Tibial nerve (tissue), 4 donors: Measurements from ENCODE around the gene MEGF10. TPM values are rescaled to one million over a fixed set of nuclear protein-coding genes. Genes with fewer than 3 reads are reported as not detected.

Experiments used
- DNase-seq, 2 donors: peaks; one replicate each; pipeline ENCODE4 v3.0.0-alpha.2; 2019; ENCODE audit warnings: low spot score in 2 of 2
- H3K27ac ChIP-seq, 4 donors: fragments of 200-600 bp; sonication (generic) in 3 of 4; one replicate each; pipeline ENCODE4 v1.5.1; 2017 to 2019; ENCODE audit warnings: mild to moderate bottlenecking in 1 of 4
- H3K27me3 ChIP-seq, 2 donors: fragments of 200-600 bp; sonication (generic) in 1 of 2; one replicate each; pipeline versions ENCODE4 v1.5.1 to v1.6.0; 2017 to 2019
- H3K36me3 ChIP-seq, 3 donors: fragments of 200-600 bp; sonication (generic); one replicate each; pipeline ENCODE4 v1.5.1; 2018 to 2019
- H3K4me1 ChIP-seq, 4 donors: fragments of 200-600 bp; sonication (generic) in 3 of 4; one replicate each; pipeline ENCODE4 v1.5.1; 2017 to 2019
- H3K4me3 ChIP-seq, 4 donors: fragments of 200-600 bp; sonication (generic) in 3 of 4; one replicate each; pipeline ENCODE4 v1.5.1; 2017 to 2019; ENCODE audit warnings: mild to moderate bottlenecking in 1 of 4, moderate library complexity in 1 of 4
- H3K9me3 ChIP-seq, 4 donors: fragments of 200-600 bp; sonication (generic) in 3 of 4; one replicate each; pipeline ENCODE4 v1.5.1; 2017 to 2019
- EP300 ChIP-seq, 2 donors: sonication (generic); formaldehyde crosslinking; IDR thresholded peaks; one replicate each; pipeline ENCODE4 v1.6.1; 2017; ENCODE audit warnings: antibody characterized with exemption in 2 of 2, mild to moderate bottlenecking in 1 of 2
- POLR2A ChIP-seq, 2 donors: fragments of 450-650 bp; IDR thresholded peaks; one replicate each; pipeline ENCODE4 v1.6.1; 2017; ENCODE audit warnings: antibody characterized with exemption in 2 of 2, mild to moderate bottlenecking in 2 of 2, moderate library complexity in 2 of 2
- WGBS, 2 donors: methylation state at CpG; one replicate each; pipeline ENCODE4 v1.1.5; 2018; 5-methylcytosine and 5-hydroxymethylcytosine counted together
- total RNA-seq, 4 donors: library from RNA; depleted of rRNA; stranded (reverse); fragments of >200 nt; gene quantifications; one replicate each; pipeline ENCODE4 v1.1.0, GENCODE V29; 2016
- TF ChIP-seq, protein P1 (sequence below), 5 experiments: fragments of 200-600 bp in 3 of 5; fragments of 450-650 bp in 2 of 5; sonication (generic) in 3 of 5; IDR thresholded peaks; one replicate each; pipeline ENCODE4 v1.5.1; 2016 to 2019; ENCODE audit warnings: antibody characterized with exemption in 5 of 5, mild to moderate bottlenecking in 3 of 5, moderate library complexity in 2 of 5

Gene MEGF10
- total RNA-seq, 4 donors from 2014 or later = 0.30 to 3.3 (median 1.3) TPM

DNA sequence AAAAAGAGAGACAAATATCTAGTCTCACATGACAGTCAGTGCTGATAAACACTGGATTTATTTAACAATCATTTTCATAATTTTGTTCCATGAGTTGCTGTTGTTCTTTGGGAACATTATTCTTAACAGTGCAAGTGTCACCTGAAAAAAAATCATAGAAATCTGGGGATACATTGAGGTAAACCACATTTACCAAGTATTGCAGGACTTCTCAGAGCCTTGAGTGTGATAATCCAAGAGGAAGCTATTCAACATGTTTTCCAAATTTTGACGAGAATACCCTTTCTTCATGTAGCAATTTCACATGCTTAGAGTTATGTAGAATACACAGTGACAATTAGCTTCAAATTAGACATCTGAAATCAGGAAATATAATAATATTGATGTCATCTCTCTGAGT is 108.5 kb downstream of the MEGF10 start:
- no peaks in the 10 kb centered on the region for H3K36me3 ChIP-seq
- H3K27me3 ChIP-seq = no peaks in the 10 kb centered on the region
- H3K4me1 ChIP-seq = no peaks in the 10 kb centered on the region
- WGBS, 2 donors = 42 to 91% methylated on average over 1 of the region's 1 CpG
- H3K9me3 ChIP-seq = no peaks in the 10 kb centered on the region
- no peak for TF ChIP-seq EP300 (IDR thresholded peaks at IDR 0.05)
- TF ChIP-seq, protein P1, sequence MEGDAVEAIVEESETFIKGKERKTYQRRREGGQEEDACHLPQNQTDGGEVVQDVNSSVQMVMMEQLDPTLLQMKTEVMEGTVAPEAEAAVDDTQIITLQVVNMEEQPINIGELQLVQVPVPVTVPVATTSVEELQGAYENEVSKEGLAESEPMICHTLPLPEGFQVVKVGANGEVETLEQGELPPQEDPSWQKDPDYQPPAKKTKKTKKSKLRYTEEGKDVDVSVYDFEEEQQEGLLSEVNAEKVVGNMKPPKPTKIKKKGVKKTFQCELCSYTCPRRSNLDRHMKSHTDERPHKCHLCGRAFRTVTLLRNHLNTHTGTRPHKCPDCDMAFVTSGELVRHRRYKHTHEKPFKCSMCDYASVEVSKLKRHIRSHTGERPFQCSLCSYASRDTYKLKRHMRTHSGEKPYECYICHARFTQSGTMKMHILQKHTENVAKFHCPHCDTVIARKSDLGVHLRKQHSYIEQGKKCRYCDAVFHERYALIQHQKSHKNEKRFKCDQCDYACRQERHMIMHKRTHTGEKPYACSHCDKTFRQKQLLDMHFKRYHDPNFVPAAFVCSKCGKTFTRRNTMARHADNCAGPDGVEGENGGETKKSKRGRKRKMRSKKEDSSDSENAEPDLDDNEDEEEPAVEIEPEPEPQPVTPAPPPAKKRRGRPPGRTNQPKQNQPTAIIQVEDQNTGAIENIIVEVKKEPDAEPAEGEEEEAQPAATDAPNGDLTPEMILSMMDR (IDR thresholded peaks at IDR 0.05) = no peak
- no peak for DNase-seq
- H3K27ac ChIP-seq = no peak overlapping the region
- no peak overlapping the region for H3K4me3 ChIP-seq

DNA sequence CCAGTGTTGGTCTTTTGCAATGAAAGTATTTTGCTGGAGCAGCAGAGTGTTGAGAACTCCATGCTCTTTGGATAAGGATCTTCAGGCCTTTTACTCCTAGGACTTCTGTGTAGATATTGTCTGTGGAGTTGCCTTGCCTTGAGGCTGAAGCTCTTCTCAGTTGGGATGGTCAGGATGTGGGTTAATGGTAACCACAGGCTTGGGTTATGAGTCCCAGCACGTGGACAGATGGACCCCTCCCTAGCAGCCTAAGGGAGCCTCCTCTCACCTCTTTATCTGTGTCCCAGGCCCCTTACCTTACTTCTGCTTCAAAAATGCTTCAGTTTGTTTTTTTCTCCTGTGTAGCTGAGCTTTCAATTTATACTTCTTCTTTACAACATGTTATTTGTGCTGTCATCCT is 109.9 kb downstream of the MEGF10 start:
- WGBS, 2 donors = 42 to 60% methylated on average over 1 of the region's 1 CpG
- TF ChIP-seq POLR2A (IDR thresholded peaks at IDR 0.05) (no peak), EP300 (IDR thresholded peaks at IDR 0.05) (no peak)
- TF ChIP-seq, protein P1 (IDR thresholded peaks at IDR 0.05) = no peak
- H3K27ac ChIP-seq = no peak overlapping the region
- H3K36me3 ChIP-seq = no peaks in the 10 kb centered on the region
- H3K9me3 ChIP-seq = no peaks in the 10 kb centered on the region
- no peak for DNase-seq
- no peaks in the 10 kb centered on the region for H3K27me3 ChIP-seq
- H3K4me1 ChIP-seq = no peaks in the 10 kb centered on the region
- no peak overlapping the region for H3K4me3 ChIP-seq

DNA sequence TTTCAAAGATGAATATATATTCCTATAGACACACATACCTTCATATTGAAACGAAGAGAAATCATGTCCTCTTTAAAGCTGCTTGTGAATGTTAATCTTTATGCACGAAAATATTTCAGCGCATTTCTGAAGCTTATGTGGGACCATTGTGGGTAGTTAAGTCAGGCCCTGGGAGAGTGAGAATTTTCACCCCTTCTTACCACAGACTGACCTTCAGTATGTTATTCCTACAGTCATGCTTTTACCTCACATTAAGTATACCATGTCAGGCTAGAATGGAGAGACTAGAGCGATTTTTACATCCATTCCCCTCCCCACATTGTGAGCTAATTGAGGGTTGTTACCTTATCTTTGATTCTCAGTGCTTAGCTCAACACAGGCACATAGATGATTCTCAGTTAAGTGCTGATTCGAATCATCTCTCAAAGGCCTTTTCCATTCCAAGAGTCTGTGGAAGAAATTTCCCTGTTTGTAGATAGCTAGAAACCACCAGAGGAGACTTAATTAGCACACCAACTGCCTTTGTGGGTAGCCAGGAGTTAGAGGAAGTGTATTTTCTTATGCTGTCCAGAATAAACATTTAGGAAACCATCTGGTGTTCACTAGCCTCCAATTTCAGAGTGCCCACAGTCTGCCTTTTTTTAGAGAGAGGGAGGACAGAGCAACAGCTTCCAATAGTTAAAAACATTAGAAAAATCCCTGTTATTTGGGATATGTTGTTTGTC is 110.5 kb downstream of the MEGF10 start:
- TF ChIP-seq EP300 (IDR thresholded peaks at IDR 0.05) (no peak), POLR2A (IDR thresholded peaks at IDR 0.05) (no peak)
- TF ChIP-seq, protein P1 (IDR thresholded peaks at IDR 0.05) = no peak
- Histone ChIP-seq H3K9me3 (no peaks in the 10 kb centered on the region), H3K27me3 (no peaks in the 10 kb centered on the region), H3K4me3 (no peak overlapping the region), H3K4me1 (no peaks in the 10 kb centered on the region), H3K27ac (no peak overlapping the region), H3K36me3 (no peaks in the 10 kb centered on the region)
- 55 to 69% methylated on average over 5 of the region's 5 CpGs for WGBS, 2 donors
- no peak for DNase-seq

DNA sequence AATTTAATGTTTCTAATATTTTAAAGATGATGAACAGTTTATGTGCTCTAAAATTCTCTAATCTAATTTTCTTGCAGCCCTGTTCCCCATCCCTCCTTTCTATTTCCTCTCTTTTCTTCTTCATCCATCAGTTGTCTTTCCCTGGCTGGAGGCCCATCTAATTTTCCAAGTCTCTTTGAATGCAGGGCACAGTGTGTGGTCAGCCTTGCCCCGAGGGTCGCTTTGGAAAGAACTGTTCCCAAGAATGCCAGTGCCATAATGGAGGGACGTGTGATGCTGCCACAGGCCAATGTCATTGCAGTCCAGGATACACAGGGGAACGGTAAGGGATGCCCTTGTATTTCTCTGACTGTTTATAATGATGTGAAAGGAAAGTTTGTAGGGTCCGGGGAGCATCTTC is 111.8 kb downstream of the MEGF10 start:
- DNase-seq = no peak
- no peak for TF ChIP-seq POLR2A (IDR thresholded peaks at IDR 0.05)
- TF ChIP-seq EP300 (IDR thresholded peaks at IDR 0.05) = no peak
- TF ChIP-seq, protein P1 (IDR thresholded peaks at IDR 0.05) = no peak
- Histone ChIP-seq H3K4me1 (no peaks in the 10 kb centered on the region), H3K27me3 (no peaks in the 10 kb centered on the region), H3K9me3 (no peaks in the 10 kb centered on the region), H3K4me3 (no peak overlapping the region), H3K27ac (no peak overlapping the region), H3K36me3 (no peaks in the 10 kb centered on the region)
- WGBS, 2 donors = 63 to 75% methylated on average over 5 of the region's 5 CpGs

DNA sequence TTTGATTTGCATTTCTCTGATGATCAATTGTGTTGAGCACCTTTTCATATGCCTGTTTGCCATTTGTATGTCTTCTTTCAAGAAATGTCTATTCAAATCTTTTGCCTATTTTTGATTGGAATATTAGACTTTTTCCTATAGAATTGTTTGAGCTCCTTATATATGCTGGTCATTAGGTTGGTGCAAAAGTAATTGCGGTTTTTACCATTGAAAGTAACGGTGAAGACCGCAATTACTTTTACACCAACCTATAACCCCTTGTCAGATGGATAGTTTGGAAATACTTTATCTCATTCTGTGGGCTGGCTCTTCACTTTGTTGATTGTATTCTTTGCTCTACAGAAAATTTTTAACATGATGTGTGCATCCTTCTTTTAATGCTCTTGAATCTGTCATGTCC is 113.6 kb downstream of the MEGF10 start:
- H3K27me3 ChIP-seq = no peaks in the 10 kb centered on the region
- no peaks in the 10 kb centered on the region for H3K36me3 ChIP-seq
- H3K4me1 ChIP-seq = no peaks in the 10 kb centered on the region
- TF ChIP-seq POLR2A (IDR thresholded peaks at IDR 0.05) (no peak), EP300 (IDR thresholded peaks at IDR 0.05) (no peak)
- TF ChIP-seq, protein P1 (IDR thresholded peaks at IDR 0.05) = no peak
- H3K4me3 ChIP-seq = no peak overlapping the region
- H3K27ac ChIP-seq = no peak overlapping the region
- no peaks in the 10 kb centered on the region for H3K9me3 ChIP-seq
- no peak for DNase-seq
- 95 to 99% methylated on average over 3 of the region's 3 CpGs for WGBS, 2 donors
